Cerebellar cortex (tissue), 1 donor: Measurements from ENCODE around the gene CNTN1.

Experiments used
- DNase-seq: peaks from one replicate; pipeline ENCODE4 v3.0.0-alpha.2; 2015; ENCODE audit warnings: low spot score

The CNTN1 gene

DNA sequence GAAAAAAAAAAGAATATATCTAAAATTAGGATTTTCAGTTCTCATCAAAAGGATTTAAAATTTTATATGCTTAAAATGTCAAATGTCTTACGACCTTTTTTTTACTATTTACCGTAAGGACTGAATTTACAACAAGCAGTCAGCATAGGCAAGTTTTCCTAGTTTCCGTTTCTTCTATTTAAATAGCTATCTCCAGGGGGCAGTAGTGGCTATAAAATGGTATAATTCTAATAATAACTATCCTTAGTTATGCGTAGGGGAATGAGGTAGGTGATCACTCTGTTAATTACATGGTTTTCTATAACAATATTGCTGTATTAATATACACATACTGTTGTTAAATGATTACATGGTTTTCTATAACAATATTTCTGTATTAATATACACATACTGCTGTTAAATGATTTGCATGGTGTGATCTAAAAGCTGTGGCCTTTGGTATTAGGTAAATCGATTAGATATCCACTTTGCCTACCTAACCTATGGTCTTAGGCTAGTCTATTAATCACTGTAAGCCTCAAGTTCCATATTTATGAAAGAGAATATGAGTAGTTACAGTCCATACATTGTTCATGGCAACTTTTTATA is 278.2 kb downstream of the CNTN1 start:
- no peak for DNase-seq

DNA sequence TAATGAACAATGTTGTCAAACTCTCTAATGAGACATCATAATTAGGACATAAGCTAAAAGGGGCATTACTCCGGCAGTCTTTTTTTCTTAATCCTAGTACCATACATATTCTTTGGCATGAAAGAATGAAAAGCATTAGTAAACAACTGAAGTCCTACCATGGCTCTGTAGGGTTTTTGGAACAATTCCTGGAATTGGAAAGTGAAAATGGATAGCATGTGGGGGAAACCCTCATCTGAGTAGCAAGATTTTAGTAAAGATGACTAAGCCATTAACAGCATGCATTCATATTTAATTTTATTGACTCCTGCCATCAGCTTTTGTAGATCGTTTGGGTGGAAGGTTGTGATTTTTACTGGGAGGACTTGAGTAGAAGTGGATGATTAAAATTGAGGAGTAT is 279.7 kb downstream of the CNTN1 start:
- DNase-seq = no peak

- DNase-seq = no peak
These were observed 284.3 kb downstream of the CNTN1 start for GRCh38 chr12:40976546-40976945.

DNA sequence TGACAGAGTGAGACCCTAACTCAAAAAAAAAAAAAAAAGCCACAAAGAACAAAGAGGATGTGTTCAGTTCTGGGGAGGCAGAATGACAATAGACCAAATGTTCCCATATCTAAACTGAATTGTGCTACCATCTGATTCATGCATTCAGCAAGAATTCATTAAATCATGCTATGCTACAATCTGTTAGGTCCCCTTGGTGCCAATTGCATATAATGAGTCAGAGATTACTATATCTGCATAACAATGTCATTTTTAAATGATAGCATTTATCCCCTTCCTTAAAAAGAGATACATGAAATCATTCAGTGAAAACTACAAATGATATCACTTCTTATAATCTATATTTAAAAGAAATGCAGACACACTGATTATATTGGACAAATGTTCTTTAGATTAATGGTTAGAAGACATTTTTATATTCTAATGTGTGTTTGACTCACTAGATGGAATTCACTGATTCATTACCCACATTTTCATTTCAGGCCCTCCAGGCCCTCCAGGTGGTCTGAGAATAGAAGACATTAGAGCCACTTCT is 288.3 kb downstream of the CNTN1 start:
- DNase-seq = peak; percentile 50

DNA sequence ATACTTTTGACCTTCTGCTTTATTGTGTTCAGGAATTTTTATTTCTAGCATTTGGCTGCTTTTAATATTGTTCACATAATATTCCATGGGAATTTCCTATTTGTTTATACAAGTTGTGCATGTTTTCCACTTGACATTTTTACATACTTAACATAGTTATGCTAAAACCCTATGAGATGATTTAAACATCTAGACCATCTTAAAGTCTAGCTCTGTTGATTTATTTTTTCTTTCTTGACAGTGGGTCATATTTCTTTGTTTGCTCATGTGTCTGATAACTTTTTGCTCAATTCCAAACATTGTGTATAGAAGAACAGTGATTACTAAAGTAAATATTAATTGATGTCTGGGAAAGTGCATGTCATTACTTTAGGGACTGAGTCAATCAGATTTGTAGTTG is 293.8 kb downstream of the CNTN1 start:
- no peak for DNase-seq

GRCh38 chr12:40988355-40988754 is 296.1 kb downstream of the CNTN1 start:
- no peak for DNase-seq

- peak; percentile 53 for DNase-seq
These were observed 296.6 kb downstream of the CNTN1 start for GRCh38 chr12:40988824-40989223.

- no peak for DNase-seq
These were observed 297.5 kb downstream of the CNTN1 start for GRCh38 chr12:40989785-40990184.

GRCh38 chr12:40992158-40992557 is 299.9 kb downstream of the CNTN1 start:
- no peak for DNase-seq

DNA sequence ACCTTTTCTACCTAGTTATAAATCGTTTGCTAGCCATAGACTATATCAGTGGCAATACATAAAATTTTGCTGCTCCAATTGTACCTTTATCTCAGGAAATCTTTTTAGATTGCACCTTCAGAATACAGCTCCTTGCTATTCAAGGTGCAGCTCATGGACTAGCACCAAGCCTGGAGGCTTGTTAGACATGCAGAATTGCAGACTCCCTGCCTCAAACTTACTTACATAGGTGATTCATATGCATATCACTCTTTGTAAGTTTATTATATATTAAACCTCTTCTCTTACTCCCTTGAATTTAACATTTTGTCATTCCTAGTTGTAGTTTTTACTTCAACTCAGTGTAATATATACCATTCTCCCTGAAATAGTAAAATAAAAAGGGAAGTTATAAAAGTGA is 300.4 kb downstream of the CNTN1 start:
- no peak for DNase-seq

DNA sequence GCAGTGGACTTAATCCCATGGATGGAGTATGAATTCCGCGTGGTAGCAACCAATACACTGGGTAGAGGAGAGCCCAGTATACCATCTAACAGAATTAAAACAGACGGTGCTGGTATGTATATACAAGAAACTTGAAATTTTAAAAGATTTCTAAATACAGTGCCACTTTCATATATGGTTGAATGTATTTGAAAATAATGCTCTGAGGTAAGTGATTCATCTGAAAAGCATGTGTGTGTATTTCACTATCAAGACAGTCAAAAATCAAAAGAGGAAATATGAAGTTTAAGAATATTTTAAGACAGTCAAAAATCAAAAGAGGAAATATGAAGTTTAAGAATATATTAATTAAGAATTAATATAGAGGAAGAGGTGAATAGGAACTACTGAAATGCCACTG is 300.9 kb downstream of the CNTN1 start:
- DNase-seq = no peak

- no peak for DNase-seq
These were observed 303.9 kb downstream of the CNTN1 start for GRCh38 chr12:40996091-40996490.

- DNase-seq = no peak
These were observed 307.0 kb downstream of the CNTN1 start for GRCh38 chr12:40999210-40999609.

DNA sequence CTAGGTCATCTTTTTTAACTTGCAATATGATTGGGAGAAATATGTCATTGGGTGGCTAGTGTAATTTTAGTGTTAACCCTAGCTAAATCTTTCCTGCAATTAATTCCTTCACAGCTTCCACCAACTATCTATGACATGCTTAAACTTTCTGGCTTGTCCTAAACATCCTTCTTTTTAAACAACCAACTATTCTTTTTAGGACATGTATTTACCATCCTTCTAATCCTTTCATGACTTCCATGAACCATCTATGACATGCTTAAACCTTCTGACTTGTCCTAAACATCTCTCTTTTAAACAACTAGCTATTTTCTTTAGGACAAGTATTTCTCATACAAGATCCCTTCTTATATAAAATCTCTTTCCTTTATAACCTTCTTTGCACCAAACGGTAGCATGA is 316.2 kb downstream of the CNTN1 start:
- DNase-seq = no peak

- DNase-seq = no peak
These were observed 319.7 kb downstream of the CNTN1 start for GRCh38 chr12:41011939-41012338.

- no peak for DNase-seq
These were observed 321.8 kb downstream of the CNTN1 start for GRCh38 chr12:41013881-41014642.

DNA sequence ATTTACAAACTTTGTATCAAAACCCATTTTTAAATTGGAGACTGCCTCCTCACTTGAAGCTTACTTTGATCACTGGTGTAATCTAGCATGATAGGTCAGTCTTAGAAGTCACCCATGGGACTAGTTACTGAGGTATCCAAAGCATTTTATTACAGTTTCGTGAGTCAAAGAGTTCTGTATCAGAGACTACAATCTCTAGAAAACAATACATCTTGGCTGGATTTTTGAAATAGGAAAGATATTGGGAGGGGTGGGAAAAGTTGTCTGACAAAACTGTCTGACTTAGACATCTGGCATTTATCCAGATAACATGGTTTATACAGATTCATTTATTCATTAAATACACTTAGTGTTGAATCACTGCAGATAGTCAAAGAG is 322.4 kb downstream of the CNTN1 start:
- no peak for DNase-seq

DNA sequence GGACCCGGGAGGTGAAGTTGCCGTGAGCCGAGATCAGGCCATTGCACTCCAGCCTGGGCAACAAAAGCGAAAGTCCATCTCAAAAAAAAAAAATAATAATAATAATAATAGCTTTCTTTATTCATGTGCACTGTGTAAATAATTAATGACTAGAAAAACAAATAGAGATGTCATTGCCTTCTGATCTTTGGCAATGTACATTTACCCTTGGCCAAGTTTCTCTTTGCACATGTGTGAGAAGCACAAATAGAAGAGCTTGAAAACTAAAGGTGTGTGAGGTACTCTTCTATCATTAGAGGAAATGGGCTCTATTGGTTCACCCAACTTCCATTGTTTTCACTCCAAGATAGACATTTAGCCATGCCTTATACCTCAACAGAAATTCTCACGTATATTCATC is 325.8 kb downstream of the CNTN1 start:
- DNase-seq = no peak

DNA sequence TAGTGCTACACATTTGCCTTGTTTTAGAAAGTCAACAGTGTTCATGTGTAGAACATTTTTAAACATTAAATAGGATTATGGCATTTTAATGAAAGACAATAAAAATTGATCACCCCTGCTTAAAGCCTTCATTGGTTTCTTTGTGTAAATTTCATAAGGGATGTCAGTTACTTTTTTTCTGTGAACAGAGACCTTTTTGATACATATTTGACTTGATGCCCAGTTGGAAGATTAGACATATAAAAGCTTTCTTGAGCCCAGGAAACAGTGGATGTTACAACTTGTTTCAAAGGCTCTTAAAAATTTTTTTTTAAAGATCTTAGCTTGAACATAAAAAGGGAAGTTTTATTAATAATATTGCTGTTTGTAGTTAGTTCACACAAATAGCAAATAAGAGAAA is 327.2 kb downstream of the CNTN1 start:
- DNase-seq = no peak

- DNase-seq = no peak
These were observed 331.6 kb downstream of the CNTN1 start for GRCh38 chr12:41023836-41024235.

DNA sequence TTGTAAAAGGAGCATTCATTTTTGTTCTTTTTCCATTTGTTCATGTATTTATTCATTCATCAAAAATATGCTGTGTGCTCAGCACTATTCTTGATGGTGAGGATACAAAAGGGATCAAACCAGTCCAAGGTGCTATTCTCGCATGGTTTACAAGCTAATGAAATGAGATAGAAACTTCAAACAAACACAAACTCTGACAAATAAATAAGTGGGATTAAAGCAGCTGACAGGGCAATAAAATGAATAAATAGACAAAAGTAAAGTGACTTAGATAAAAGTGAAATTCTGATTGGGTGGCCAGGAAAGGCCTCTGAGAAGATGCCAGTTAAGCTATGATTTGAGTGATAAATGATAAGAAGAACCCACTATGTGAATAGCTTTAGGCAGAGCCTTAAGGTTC is 333.9 kb downstream of the CNTN1 start:
- DNase-seq = no peak

DNA sequence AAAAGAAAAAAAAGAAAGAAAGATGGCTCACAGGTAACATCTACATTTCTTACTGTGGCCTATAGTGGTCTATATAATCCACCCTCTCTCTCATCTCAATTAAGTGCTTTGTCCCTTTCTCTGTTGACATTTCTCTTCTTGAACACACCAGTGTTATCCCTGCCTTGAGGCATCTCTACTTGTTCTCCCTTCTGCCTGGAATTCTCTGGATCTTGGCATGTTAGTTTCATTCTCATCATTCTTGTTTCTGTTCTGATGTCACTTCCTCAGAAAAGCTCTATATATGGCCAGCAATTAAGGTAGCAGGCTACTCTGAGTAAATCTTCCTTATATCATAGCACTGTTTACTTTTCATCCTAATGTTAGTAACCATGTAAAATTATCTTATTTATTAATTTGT is 340.1 kb downstream of the CNTN1 start:
- no peak for DNase-seq

- no peak for DNase-seq
These were observed 342.4 kb downstream of the CNTN1 start for GRCh38 chr12:41034686-41035085.

DNA sequence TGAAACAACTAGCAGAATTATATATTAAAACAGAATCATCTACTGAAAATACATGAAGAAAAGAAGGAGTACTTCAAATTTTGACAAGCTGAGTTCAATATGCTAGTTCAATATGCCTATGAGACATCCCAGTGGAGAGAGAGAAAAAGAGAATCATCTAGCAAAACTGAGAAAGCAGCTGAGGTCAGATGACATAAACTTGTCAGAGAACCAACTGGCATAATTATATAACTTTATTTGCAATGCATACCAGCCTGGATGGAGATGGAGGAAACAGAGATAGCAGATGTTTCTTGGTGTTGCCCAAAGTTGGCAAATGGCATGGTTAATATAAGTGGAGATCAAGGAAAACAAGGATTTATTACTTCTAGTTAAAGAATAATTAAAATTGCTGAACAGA is 347.2 kb downstream of the CNTN1 start:
- no peak for DNase-seq
